Nephron (organoid): ENCODE results near the gene DMRTC1B.
"Not testable (repeated sequence)": the region's sequence is repeated elsewhere in the genome, so short reads cannot be mapped to it uniquely, and the experiment has no call there.

Experiments
- H3K27ac Mint-ChIP-seq, 3 experiments: 2 replicates each; pipeline ENCODE4 v1.8.0; 2020; ENCODE audit warnings: mixed read lengths in 3 of 3, mild to moderate bottlenecking in 2 of 3, moderate library complexity in 1 of 3
- H3K27me3 Mint-ChIP-seq: 2 replicates; pipeline ENCODE4 v1.8.0; 2021; ENCODE audit warnings: low read depth, mild to moderate bottlenecking, moderate library complexity, mixed read lengths
- H3K36me3 Mint-ChIP-seq: 2 replicates; pipeline ENCODE4 v1.8.0; 2020; ENCODE audit warnings: low read depth, mixed read lengths
- H3K4me1 Mint-ChIP-seq: 2 replicates; pipeline ENCODE4 v1.8.0; 2020; ENCODE audit warnings: mixed read lengths
- H3K4me3 Mint-ChIP-seq, 3 experiments: 2 replicates each; pipeline ENCODE4 v1.8.0; 2020; ENCODE audit warnings: mild to moderate bottlenecking in 3 of 3, mixed read lengths in 3 of 3, moderate library complexity in 2 of 3
- H3K9me3 Mint-ChIP-seq: 2 replicates; pipeline ENCODE4 v1.8.0; 2020; ENCODE audit warnings: mixed read lengths

The DMRTC1B gene

GRCh38 chrX:72790390-72790789 lies 13.7 kb downstream of the DMRTC1B start:
- H3K9me3 Mint-ChIP-seq, H3K36me3 Mint-ChIP-seq, H3K4me1 Mint-ChIP-seq, H3K4me3 Mint-ChIP-seq, H3K27me3 Mint-ChIP-seq, H3K27ac Mint-ChIP-seq: not testable (repeated sequence)

- H3K4me1 Mint-ChIP-seq, H3K9me3 Mint-ChIP-seq, H3K36me3 Mint-ChIP-seq, H3K27ac Mint-ChIP-seq, H3K4me3 Mint-ChIP-seq, H3K27me3 Mint-ChIP-seq: not testable (repeated sequence)
Observed at GRCh38 chrX:72808110-72808509, 31.4 kb downstream of the DMRTC1B start, which contains the start of gene FAM236D. TSS of gene FAM236D (minus strand) at chrX:72808210. CDS start at chrX:72808110, 100 bp downstream.

DNA sequence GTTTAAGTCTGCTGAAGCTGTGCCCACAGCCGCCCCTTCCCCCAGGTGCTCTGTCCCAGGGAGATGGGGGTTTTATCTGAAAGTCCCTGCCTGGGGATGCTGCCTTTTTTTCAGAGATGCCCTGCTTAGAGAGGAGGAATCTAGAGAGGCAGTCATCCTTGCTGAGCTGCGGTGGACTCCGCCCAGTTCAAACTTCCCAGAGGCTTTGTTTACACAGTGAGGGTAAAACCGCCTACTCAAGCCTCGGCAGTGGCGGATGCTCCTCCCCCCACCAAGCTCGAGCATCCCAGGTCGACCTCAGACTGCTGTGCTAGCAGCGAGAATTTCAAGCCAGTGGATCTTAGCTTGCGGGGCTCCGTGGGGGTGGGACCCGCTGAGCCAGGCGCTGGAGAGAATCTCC lies 54.0 kb downstream of the DMRTC1B start:
- not testable (repeated sequence) for H3K27me3 Mint-ChIP-seq, H3K4me1 Mint-ChIP-seq

DNA sequence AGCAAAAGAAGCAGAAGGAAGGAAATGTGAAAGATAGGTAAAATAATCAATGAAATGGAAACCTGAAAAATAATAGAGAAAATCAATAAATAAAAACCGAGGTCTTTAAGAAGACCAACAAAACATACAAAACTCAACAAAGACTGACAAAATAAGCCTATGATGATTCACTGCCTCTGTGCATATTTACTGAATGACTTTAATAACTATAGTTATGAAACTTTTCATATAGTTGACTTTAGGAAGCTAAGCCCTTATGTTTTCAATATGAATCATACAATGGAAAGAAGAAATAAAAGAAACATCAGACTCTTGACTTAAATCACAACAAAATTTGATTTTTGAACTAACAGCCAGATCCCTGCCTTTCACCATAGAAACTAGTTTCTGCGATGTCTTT lies 60.8 kb downstream of the DMRTC1B start:
- not testable (repeated sequence) for H3K36me3 Mint-ChIP-seq, H3K27ac Mint-ChIP-seq, H3K4me1 Mint-ChIP-seq, H3K4me3 Mint-ChIP-seq, H3K27me3 Mint-ChIP-seq, H3K9me3 Mint-ChIP-seq

More for the DNA sequence above, 54.0 kb downstream of the DMRTC1B start:
- H3K36me3 Mint-ChIP-seq, H3K4me3 Mint-ChIP-seq, H3K27ac Mint-ChIP-seq, H3K9me3 Mint-ChIP-seq: not testable (repeated sequence)

GRCh38 chrX:72882898-72883297 lies 106.2 kb downstream of the DMRTC1B start:
- not testable (repeated sequence) for H3K4me1 Mint-ChIP-seq, H3K4me3 Mint-ChIP-seq, H3K27me3 Mint-ChIP-seq, H3K36me3 Mint-ChIP-seq, H3K9me3 Mint-ChIP-seq, H3K27ac Mint-ChIP-seq

DNA sequence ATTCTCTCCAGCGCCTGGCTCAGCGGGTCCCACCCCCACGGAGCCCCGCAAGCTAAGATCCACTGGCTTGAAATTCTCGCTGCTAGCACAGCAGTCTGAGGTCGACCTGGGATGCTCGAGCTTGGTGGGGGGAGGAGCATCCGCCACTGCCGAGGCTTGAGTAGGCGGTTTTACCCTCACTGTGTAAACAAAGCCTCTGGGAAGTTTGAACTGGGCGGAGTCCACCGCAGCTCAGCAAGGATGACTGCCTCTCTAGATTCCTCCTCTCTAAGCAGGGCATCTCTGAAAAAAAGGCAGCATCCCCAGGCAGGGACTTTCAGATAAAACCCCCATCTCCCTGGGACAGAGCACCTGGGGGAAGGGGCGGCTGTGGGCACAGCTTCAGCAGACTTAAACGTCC lies 113.0 kb downstream of the DMRTC1B start:
- H3K4me1 Mint-ChIP-seq, H3K4me3 Mint-ChIP-seq, H3K9me3 Mint-ChIP-seq, H3K36me3 Mint-ChIP-seq, H3K27ac Mint-ChIP-seq, H3K27me3 Mint-ChIP-seq: not testable (repeated sequence)
